ENCODE results near the gene PPARD.

The PPARD gene

GRCh38 chr6:35474131-35474941, 132.0 kb downstream of the PPARD start:
- no peak for DNase-seq

GRCh38 chr6:35474942-35475570, 132.7 kb downstream of the PPARD start:
- DNase-seq, result no peak

- DNase-seq, result no peak
Observed at GRCh38 chr6:35475573-35475972, 133.2 kb downstream of the PPARD start.

GRCh38 chr6:35476004-35476403, 133.6 kb downstream of the PPARD start:
- DNase-seq, result no peak

DNA sequence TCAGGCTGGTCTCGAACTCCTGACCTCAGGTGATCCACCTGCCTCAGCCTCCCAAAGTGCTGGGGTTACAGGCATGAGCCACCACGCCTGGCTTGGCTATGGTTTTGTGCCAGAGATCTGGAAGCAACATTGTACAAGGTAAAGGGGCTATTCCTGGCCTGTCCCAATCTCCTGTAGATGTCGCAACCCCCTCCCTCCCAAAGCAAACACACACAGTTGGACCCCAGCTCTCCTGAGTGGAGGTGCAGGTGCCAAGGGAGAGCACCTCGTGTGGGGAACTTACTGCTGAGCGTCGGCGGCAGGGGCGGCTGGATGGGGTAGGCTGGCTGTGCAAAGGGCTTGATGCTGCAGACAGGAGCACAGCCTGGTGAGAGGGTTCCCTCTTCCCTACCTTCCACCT, 134.7 kb downstream of the PPARD start:
- DNase-seq, result no peak

Measured in SIG-M5 (cell line).